ENCODE data around the gene ZCCHC8. TPM values are rescaled to one million over a fixed set of nuclear protein-coding genes. Genes with fewer than 3 reads are reported as not detected.

ZCCHC8 gene
- total and polyA plus RNA-seq, 2 donors (not counting 3 experiments of a cell fraction or from before 2014, with no cell fraction given) = 10.0 to 24.4 TPM

DNA sequence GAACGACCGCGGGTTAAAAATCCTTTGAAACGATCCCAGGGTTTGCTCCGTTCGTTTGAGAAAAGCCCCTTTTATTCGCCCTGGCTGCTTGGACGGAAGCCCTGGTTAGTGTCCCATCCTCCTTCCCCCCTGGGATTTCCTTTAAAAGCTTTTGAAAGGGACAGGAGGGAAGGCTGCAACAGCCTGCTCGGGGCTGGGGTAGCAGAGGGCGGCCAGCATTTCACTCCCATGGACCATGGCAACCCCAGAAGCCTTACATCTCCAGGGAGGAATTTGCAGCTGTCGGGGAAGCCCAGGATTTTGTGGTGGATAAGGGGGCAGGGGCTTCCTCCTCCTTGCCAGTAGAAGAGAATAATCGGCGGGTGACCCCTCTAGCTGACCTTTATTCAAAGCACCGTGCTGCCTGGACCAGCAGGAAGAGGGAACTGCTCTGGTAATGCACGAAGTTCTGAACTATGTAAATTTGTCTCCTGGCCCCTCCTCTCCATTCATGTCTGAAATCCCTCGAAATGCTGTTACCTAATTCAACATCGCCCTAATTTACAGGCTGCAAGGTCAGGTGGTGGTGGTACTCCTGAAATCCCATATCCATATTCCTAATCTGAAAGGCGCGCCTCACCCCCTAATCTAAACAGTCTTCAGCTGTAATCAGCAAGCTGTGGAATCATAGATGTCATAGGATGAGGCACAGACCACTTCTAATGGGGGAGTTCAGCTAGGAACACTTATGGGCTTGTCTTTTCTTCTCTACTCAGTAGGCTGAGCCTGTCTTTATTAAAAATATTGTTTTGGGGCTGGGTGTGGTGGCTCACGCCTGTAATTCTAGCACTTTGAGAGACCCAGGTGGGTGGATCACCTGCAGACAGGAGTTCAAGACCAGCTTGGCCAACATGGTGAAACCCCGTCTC is 77.2 kb downstream of the ZCCHC8 start:
- H4K20me1 ChIP-seq (replicated peaks; ENCODE audit: control insufficient read depth, extremely low read depth, insufficient read depth, low read length) = no peaks in the 10 kb centered on the region
- FAIRE-seq (peak; percentile 91), DNase-seq (ENCODE audit: low read depth, low spot score) (peak; percentile 86)
- H3K9me3 ChIP-seq (replicated peaks; ENCODE audit: control insufficient read depth, insufficient read depth, low read length) = no peaks in the 10 kb centered on the region
- peak overlapping the region; percentile 87 for H3K9ac ChIP-seq (replicated peaks; ENCODE audit: extremely low read depth, insufficient read depth, low read length)
- peak overlapping the region; percentile 81 for H3K27ac ChIP-seq (ENCODE audit: insufficient read depth, low read depth, low read length)
- H3K4me2 ChIP-seq (ENCODE audit: insufficient read depth, low read length) = peak overlapping the region; percentile 82
- peaks cover 35% of the 10 kb centered on the region for H3K4me1 ChIP-seq (ENCODE audit: control insufficient read depth, extremely low read depth, insufficient read depth, low read length)
- H3K79me2 ChIP-seq (ENCODE audit: control insufficient read depth, insufficient read depth, low read length) = peaks cover 36% of the 10 kb centered on the region
- no peaks in the 10 kb centered on the region for H3K9me1 ChIP-seq (replicated peaks; ENCODE audit: control insufficient read depth, extremely low read depth, insufficient read depth, low read length)
- TF ChIP-seq MYC (IDR thresholded peaks at IDR 0.05; ENCODE audit: low read depth, low read length) = no peak
- TF ChIP-seq POLR2A (IDR thresholded peaks at IDR 0.05; ENCODE audit: low read depth, low read length) = peak; percentile 48
- no peak for TF ChIP-seq EZH2 (IDR thresholded peaks at IDR 0.05; ENCODE audit: borderline replicate concordance, low read depth, low read length, severe bottlenecking)
- TF ChIP-seq GATA2 (IDR thresholded peaks at IDR 0.05; ENCODE audit: insufficient read depth, insufficient read length, low read depth, low read length) = no peak
- peak; percentile 14 for TF ChIP-seq POLR2AphosphoS5 (IDR thresholded peaks at IDR 0.05; ENCODE audit: insufficient read depth, low read depth, low read length)
- TF ChIP-seq, protein P1, sequence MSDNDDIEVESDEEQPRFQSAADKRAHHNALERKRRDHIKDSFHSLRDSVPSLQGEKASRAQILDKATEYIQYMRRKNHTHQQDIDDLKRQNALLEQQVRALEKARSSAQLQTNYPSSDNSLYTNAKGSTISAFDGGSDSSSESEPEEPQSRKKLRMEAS (IDR thresholded peaks at IDR 0.05; ENCODE audit: insufficient read depth, insufficient read length) = no peak
- TF ChIP-seq FOS (IDR thresholded peaks at IDR 0.05; ENCODE audit: borderline replicate concordance, insufficient read depth, low read length) = no peak
- TF ChIP-seq, protein P2, sequence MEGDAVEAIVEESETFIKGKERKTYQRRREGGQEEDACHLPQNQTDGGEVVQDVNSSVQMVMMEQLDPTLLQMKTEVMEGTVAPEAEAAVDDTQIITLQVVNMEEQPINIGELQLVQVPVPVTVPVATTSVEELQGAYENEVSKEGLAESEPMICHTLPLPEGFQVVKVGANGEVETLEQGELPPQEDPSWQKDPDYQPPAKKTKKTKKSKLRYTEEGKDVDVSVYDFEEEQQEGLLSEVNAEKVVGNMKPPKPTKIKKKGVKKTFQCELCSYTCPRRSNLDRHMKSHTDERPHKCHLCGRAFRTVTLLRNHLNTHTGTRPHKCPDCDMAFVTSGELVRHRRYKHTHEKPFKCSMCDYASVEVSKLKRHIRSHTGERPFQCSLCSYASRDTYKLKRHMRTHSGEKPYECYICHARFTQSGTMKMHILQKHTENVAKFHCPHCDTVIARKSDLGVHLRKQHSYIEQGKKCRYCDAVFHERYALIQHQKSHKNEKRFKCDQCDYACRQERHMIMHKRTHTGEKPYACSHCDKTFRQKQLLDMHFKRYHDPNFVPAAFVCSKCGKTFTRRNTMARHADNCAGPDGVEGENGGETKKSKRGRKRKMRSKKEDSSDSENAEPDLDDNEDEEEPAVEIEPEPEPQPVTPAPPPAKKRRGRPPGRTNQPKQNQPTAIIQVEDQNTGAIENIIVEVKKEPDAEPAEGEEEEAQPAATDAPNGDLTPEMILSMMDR (IDR thresholded peaks at IDR 0.05; ENCODE audit: extremely low read depth in 1 of 2, insufficient read depth in 1 of 2, low read depth in 1 of 2, low read length in 2 of 2) = no peak
- no peak for TF ChIP-seq JUN (IDR thresholded peaks at IDR 0.05; ENCODE audit: borderline replicate concordance, insufficient read depth, insufficient read length, low read depth)
- no peaks in the 10 kb centered on the region for H3K27me3 ChIP-seq (ENCODE audit: control insufficient read depth in 2 of 2, insufficient read depth in 2 of 2, low read length in 2 of 2)
- peak overlapping the region; percentile 53 for H2AFZ ChIP-seq (ENCODE audit: low read depth, low read length)
- ChIA-PET POLR2A (interaction anchor here (0.7 to 1.4 kb wide), 3 partner anchors 24 to 48 kb away, joined by 4 to 6 read pairs (median 5); no protein-coding TSS in a partner anchor), CTCF (interaction anchor here (0.8 to 4.6 kb wide), 7 partner anchors 11 to 67 kb away, joined by 3 to 41 read pairs (median 4); no protein-coding TSS in a partner anchor)
- dilution Hi-C loops (cut with MboI; ENCODE audit: extremely low pct_ligation_motif_present, low sequenced_read_pairs) = no loop called here
- intact Hi-C loops (cut with micrococcal nuclease) = loop anchor here (1.0 to 2.0 kb wide), 4 partner anchors 23 to 77 kb away; partner anchors contain the start of gene ZCCHC8
- peak overlapping the region in 2 of 3 experiments; percentile 54 to 82 for H3K4me3 ChIP-seq (replicated peaks in 1 of 3; ENCODE audit: insufficient read depth in 1 of 3, low read depth in 1 of 3, low read length in 3 of 3)
- no TSS peak for BruUV-seq (replicated peaks)
- H3K36me3 ChIP-seq (ENCODE audit: control insufficient read depth in 2 of 2, extremely low read depth in 1 of 2, insufficient read depth in 2 of 2, low read length in 2 of 2) = no peaks in the 10 kb centered on the region
